Activated effector memory CD4-positive, alpha-beta T cell treated with Interleukin-2 at 50 U/mL for 16 hours (primary cell): ENCODE data around the gene NHERF1.

ENCODE experiments used
- DNase-seq: peaks from one replicate; pipeline ENCODE4 v3.0.0-alpha.2; 2020

Gene NHERF1

GRCh38 chr17:74748529-74749278 is at the start of gene NHERF1:
Gene NHERF1, plus strand, starts transcription at chr17:74748628. Its CDS starts 219 bp downstream, at chr17:74748847.
- peak; percentile 92 for DNase-seq

DNA sequence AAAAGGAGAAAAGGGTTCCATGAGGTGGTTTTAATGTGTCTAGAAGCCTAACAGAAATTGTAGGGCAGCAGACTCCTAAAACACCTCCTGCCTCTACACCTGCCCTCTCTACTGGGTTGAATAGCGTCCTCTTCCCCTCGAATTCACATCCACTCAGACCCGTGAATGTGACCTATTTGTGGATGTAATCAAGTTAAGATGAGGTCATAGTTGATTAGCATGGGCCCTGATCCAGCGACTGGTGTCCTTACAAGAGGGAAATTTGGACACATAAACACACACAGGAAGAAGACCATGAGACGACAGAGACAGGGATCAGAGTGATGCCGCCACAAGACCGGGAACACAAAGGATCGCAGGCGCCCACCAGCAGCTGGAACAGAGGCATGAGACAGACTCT is 49.2 kb upstream of the NHERF1 start:
- DNase-seq: no peak

DNA sequence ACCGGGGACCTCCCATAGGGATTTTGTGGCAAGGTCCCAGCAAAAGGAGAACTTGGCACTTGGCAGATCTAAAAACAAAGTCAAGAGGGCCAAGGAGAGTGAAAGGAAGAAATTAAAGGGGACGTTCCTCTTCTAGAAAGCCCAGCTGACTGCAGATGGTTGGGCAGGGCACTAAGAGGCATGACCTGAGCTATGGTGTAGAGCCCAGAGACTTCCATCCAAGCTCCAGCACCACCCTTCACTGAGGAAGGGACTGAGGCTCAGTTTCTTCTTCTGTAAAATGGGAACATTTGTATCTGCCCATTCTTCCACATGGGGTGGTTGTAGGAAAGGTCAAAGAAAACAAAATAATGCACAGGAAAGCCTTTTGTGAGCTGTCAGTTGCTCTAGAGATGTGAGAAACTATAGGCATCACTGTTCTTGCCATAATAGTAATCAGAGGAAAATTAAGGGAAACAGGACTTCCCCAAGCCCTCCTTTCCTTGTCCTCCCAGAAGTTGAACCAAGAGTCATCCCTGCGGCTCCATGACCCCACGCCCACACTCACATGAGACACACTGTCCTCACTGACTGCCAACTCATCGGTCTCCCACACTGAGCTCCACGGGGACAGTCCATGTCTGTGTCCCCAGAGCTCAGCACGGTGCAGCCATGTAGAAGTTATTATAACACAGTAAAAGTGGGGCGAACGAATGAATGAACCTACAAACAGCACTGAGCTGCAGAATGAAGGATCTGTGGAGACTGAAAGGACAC is 46.1 kb upstream of the NHERF1 start:
- no peak for DNase-seq

- no peak for DNase-seq
Measured at GRCh38 chr17:74703311-74703710, 45.1 kb upstream of the NHERF1 start.

DNA sequence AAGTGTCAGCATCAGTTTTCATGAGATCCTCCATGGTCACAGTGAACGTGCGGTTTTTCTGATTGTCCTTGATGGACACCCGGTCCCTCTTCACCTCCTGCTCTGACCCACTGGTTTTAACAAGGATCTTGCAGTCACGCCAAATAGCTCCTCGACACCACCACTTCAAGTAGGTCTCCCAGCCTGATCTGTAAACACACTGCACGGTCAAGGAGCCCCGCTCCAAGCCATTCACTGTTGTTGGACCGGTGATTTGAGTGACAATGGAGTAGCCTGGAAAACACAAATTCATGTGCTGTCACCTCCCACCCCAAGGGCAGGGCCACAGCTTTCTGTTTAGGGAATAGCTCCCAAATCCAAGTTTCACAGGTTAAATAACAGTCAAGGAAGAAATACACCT is 43.9 kb upstream of the NHERF1 start:
- no peak for DNase-seq

DNA sequence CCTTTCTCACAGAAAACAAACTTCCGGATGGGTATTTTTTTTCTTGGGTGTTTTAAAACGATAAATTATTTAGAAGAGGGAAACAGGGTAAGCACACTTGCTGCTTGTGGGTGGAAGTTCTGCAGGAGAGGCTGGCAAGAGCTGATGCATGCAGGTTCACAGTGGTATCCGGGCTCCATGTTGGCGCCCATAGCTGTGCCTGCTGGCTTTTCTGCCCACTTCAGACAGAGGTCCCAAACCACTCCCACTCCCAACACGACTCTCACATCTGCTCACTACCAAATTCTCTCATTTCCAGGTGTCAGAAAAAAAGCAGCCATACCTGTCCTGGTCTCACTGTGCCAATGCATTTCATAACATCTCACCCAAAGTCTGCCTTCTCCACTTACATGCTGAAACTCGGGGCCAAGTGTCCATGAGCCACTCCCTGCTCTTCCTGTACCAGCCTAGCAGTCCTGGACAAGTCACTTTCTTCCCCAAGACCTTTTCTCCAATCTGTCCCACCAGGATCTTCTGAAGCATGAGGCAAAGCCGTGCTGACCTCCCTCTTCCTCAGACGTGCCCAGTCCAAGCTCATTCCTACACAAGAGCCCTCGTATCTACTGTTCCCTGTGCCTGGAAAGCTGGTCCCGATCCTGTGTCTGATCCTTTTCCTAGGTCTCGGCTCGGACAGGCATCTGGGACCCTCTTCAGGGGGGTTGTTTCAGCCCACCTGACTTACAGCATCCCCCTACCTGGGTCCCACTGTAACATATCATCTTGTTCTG is 37.2 kb upstream of the NHERF1 start:
- no peak for DNase-seq

- DNase-seq: no peak
Measured at GRCh38 chr17:74712301-74712700, 36.1 kb upstream of the NHERF1 start.

DNA sequence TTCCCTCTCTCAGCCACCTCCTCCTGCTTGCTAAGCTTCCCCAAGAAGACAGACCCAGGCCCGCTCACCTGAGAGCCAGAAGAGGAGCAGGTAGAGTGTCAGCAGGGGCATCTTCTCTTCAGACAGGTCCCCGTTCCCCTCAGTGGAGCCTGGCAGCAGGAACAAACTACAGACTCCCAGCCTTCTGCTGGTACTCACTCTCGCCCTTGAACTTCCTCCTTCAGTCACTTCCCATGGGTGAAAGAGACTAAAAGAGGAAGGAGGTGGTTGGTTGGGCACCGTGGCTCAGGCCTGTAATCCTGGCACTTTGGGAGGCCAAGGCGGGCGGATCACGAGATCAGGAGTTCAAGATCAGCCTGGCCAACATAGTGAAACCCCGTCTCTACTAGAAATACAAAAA is 35.7 kb upstream of the NHERF1 start, which contains the start of gene CD300LF:
Gene CD300LF (minus strand): TSS at position 168 of the 400 bp plus-strand sequence. CDS start 57 bp downstream, at position 111.
- DNase-seq: no peak

DNA sequence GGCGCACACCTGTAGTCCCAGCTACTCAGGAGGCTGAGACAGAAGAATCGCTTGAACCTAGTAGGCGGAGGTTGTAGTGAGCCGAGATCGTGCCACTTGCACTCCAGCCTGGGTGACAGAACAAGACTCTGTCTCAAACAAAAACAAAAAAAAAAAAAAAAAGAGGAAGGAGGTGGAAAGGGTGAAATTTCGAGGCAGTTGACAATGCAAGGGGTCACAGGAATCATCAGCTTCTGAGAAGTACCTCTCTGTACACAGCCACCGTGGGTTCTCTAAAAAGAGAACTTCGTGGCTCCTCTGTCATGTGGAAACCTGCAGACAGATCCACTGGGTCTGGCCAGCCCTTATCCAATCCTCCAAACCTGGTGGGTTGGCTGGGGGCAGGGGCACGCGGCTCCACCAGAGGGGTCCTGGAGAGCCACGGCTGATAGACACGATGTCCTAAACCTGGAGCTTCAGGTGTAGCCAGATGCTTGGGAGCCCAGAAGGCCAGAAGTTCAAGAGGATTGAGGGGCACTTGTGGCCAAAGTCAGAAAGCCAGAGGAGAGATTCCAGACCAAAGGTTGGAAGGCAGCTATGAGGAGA is 35.2 kb upstream of the NHERF1 start:
- no peak for DNase-seq

- DNase-seq: no peak
Measured at GRCh38 chr17:74715144-74715543, 33.3 kb upstream of the NHERF1 start.

- DNase-seq: no peak
Measured at GRCh38 chr17:74720506-74720905, 27.9 kb upstream of the NHERF1 start.

DNA sequence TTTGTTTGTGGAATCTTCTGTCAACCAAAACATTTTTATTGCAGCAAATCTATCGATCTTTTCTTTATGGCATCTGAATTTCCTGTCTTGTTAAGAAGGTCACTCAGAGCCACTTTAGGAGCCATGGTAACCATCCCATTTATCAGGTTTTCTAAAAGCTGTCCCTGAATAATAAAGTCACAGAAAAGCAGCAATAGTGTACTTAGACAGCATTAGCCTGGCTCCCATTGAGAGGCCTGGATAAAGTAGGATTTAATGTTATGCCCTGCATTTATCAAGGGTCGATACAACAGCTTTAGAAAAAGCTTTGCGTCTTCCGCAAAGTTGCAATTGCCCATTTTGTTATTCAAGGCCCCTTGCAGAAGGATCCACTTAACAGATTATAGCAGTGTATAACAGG is 25.6 kb upstream of the NHERF1 start:
- DNase-seq: no peak

GRCh38 chr17:74723891-74724290 is 24.5 kb upstream of the NHERF1 start:
- no peak for DNase-seq

GRCh38 chr17:74725111-74725510 is 23.3 kb upstream of the NHERF1 start:
- no peak for DNase-seq

GRCh38 chr17:74728033-74728701 is 20.3 kb upstream of the NHERF1 start:
- no peak for DNase-seq

DNA sequence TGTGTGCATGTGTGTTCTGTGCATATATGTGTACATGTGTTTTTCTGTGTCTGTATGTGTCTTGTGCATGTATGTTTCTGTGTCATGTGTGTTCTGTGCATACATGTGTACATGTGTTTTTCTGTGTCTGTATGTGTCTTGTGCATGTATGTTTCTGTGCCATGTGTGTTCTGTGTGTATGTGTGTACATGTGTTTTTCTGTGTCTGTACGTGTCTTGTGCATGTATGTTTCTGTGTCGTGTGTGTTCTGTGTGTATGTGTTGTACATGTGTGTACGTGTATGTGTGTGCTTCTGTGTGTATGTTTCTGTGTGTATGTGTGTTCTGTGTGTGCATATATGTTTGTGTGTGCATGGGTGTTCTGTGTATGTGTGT is 19.7 kb upstream of the NHERF1 start:
- DNase-seq: no peak

DNA sequence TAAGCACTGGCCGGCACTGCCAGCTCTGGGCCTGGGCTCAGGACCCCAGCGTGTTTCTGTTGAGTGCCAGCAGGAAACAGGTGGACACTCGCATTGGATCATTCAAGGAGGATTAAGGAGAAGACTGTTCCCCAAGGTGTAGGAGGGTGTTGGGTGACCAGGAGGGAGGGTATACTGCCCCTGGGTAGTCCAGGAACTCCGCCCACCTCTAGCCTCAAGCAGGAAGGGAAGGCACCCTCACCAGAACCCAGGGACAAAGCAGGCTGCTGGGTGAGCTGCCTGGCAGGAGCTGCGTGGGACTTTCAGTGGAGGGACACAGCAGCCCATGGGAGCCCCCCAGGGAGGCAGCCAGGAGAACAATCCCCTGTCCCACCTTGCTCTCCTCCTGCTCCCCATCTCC is 19.1 kb upstream of the NHERF1 start:
- no peak for DNase-seq

DNA sequence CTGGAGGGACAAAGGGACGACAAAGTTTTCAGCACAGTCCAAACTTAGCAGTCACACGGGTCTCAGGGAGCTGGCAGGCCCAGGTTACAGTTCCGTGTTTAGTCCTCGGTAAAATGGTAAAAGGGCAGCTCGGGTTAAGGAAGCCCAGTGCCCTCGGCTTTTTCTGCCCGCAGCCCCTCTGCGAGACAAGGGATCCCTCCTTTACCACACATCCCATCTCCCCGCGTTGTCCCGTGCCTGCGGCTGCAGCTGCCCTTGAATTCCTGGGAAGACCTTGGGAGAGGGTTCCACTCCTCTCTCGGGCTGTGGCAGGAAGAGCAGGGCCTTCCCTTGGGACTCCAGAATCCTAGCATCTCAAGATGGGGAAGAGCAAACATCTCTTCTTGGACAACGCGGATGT is 18.6 kb upstream of the NHERF1 start:
- no peak for DNase-seq

GRCh38 chr17:74730491-74731346 is 17.7 kb upstream of the NHERF1 start:
- peak; percentile 66 for DNase-seq

- no peak for DNase-seq
Measured at GRCh38 chr17:74731347-74731605, 17.2 kb upstream of the NHERF1 start.

GRCh38 chr17:74732042-74732867 is 16.2 kb upstream of the NHERF1 start:
- no peak for DNase-seq
